ENCODE data around the gene PPFIA1. TPM values are rescaled to one million over a fixed set of nuclear protein-coding genes. Genes with fewer than 3 reads are reported as not detected.

Gene PPFIA1
- total and polyA plus RNA-seq, 3 donors from 2014 or later = 110 to 144 (median 125) TPM

DNA sequence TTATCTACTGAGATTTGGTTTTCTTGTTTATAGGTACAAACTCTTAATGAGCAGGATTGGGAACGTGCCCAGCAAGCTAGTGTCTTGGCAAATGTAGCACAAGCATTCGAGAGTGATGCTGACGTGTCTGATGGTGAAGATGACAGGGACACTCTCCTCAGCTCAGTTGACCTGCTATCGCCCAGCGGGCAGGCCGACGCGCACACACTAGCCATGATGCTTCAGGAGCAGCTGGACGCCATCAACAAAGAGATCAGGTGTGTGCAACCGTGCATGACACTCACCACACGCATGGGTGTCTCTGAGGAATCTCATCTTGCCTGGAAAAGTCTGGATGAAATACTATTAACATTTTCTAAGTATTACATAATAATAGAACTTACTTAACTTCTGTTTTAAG lies 73.1 kb downstream of the PPFIA1 start:
- H3K9me3 ChIP-seq = no peaks in the 10 kb centered on the region
- no peak overlapping the region for H3K4me3 ChIP-seq
- no peaks in the 10 kb centered on the region for H3K4me1 ChIP-seq
- H3K36me3 ChIP-seq (ENCODE audit: low read depth, missing control alignments) = no peaks in the 10 kb centered on the region
- intact Hi-C loops (cut with DNase I; ENCODE audit: low total_unique reads) = no loop called here
- H3K27me3 ChIP-seq = no peaks in the 10 kb centered on the region
- WGBS, 2 donors = 93 to 95% methylated on average over 11 of the region's 11 CpGs
- H3K27ac ChIP-seq = no peak overlapping the region
- TF ChIP-seq POLR2A (IDR thresholded peaks at IDR 0.05) = no peak
- TF ChIP-seq, protein P1, sequence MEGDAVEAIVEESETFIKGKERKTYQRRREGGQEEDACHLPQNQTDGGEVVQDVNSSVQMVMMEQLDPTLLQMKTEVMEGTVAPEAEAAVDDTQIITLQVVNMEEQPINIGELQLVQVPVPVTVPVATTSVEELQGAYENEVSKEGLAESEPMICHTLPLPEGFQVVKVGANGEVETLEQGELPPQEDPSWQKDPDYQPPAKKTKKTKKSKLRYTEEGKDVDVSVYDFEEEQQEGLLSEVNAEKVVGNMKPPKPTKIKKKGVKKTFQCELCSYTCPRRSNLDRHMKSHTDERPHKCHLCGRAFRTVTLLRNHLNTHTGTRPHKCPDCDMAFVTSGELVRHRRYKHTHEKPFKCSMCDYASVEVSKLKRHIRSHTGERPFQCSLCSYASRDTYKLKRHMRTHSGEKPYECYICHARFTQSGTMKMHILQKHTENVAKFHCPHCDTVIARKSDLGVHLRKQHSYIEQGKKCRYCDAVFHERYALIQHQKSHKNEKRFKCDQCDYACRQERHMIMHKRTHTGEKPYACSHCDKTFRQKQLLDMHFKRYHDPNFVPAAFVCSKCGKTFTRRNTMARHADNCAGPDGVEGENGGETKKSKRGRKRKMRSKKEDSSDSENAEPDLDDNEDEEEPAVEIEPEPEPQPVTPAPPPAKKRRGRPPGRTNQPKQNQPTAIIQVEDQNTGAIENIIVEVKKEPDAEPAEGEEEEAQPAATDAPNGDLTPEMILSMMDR (IDR thresholded peaks at IDR 0.05) = no peak
- DNase-seq = no peak

DNA sequence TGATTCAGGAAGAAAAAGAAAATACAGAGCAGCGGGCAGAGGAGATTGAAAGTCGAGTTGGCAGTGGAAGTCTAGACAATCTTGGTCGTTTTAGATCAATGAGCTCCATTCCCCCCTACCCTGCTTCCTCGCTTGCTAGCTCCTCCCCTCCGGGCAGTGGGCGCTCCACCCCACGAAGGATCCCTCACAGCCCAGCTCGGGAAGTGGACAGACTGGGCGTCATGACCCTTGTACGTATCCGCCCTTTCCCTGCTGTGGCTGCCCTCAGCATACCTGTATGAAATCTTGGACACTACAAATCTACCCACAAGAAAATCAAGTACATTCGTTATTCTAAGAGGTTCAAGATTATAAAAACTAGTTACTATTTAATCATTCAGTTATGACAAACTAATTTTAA lies 77.7 kb downstream of the PPFIA1 start:
- H3K27ac ChIP-seq = no peak overlapping the region

DNA sequence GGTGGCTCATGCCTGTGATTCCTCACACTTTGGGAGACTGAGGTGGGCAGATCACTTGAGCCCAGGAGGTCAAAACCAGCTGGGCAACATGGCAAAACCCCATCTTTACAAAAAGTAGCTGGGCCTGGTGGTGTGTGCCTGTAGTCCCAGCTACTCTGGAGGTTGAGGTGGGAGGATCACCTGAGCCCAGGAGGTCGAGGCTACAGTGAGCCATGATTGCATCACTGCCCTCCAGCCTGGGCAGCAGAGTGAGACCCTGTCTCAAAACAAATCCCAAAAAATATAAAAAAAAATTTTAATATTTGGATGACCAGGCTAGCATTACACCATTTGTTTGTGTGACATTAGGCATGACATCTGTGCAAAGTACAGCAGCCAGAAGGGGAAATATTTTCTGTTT lies 78.1 kb downstream of the PPFIA1 start:
- Histone ChIP-seq H3K36me3 (ENCODE audit: low read depth, missing control alignments) (no peaks in the 10 kb centered on the region), H3K4me1 (peaks cover 9% of the 10 kb centered on the region), H3K4me3 (no peak overlapping the region), H3K27ac (no peak overlapping the region), H3K9me3 (no peaks in the 10 kb centered on the region), H3K27me3 (no peaks in the 10 kb centered on the region)
- intact Hi-C loops (cut with DNase I; ENCODE audit: low total_unique reads) = no loop called here
- no peak for TF ChIP-seq POLR2A (IDR thresholded peaks at IDR 0.05)
- TF ChIP-seq, protein P1 (IDR thresholded peaks at IDR 0.05) = no peak
- 88 to 100% methylated on average over 1 of the region's 1 CpG for WGBS, 2 donors
- no peak for DNase-seq

More for the DNA sequence above, 77.7 kb downstream of the PPFIA1 start:
- H3K27me3 ChIP-seq = no peaks in the 10 kb centered on the region
- TF ChIP-seq, protein P1 (IDR thresholded peaks at IDR 0.05) = no peak
- TF ChIP-seq POLR2A (IDR thresholded peaks at IDR 0.05) = no peak
- no peak overlapping the region for H3K4me3 ChIP-seq
- H3K36me3 ChIP-seq (ENCODE audit: low read depth, missing control alignments) = no peaks in the 10 kb centered on the region
- 79 to 87% methylated on average over 12 of the region's 12 CpGs for WGBS, 2 donors
- peaks cover 9% of the 10 kb centered on the region for H3K4me1 ChIP-seq
- no peaks in the 10 kb centered on the region for H3K9me3 ChIP-seq
- no peak for DNase-seq
- intact Hi-C loops (cut with DNase I; ENCODE audit: low total_unique reads) = no loop called here

GRCh38 chr11:70351646-70352045 lies 81.2 kb downstream of the PPFIA1 start:
- WGBS, 2 donors = 68 to 72% methylated on average over 2 to 3 of the region's 3 CpGs
- intact Hi-C loops (cut with DNase I; ENCODE audit: low total_unique reads) = no loop called here
- H3K36me3 ChIP-seq (ENCODE audit: low read depth, missing control alignments) = no peaks in the 10 kb centered on the region
- DNase-seq = no peak
- no peaks in the 10 kb centered on the region for H3K9me3 ChIP-seq
- peak overlapping the region in 1 of 2 donors; percentile 9 for H3K27ac ChIP-seq
- H3K27me3 ChIP-seq = no peaks in the 10 kb centered on the region
- H3K4me1 ChIP-seq = peaks cover 9% of the 10 kb centered on the region
- TF ChIP-seq, protein P1 (IDR thresholded peaks at IDR 0.05) = no peak
- no peak for TF ChIP-seq POLR2A (IDR thresholded peaks at IDR 0.05)
- H3K4me3 ChIP-seq = no peak overlapping the region

DNA sequence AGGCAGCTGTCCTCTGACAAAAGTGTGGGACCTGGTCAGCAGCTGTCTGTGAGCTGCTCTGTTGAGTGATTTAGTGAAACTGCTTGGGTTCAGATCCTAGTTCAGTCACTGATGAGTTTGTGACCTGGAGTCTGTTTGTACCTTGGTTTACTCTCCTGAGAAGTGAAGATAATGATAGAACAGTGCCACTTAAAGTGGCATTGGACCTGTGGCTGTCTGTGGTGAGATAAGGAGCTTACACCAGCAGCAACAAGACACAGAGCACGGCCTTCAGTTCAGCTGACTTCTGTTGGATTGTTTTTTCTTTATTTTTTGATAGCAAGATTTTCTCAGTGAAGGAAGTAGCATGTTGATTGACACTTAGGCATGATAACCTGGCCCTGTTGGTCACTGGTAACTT lies 81.6 kb downstream of the PPFIA1 start:
- no peaks in the 10 kb centered on the region for H3K9me3 ChIP-seq
- H3K27me3 ChIP-seq = no peaks in the 10 kb centered on the region
- no peak for TF ChIP-seq POLR2A (IDR thresholded peaks at IDR 0.05)
- TF ChIP-seq, protein P1 (IDR thresholded peaks at IDR 0.05) = no peak
- no peak overlapping the region for H3K4me3 ChIP-seq
- intact Hi-C loops (cut with DNase I; ENCODE audit: low total_unique reads) = no loop called here
- no peak overlapping the region for H3K27ac ChIP-seq
- no peak for DNase-seq
- no peaks in the 10 kb centered on the region for H3K36me3 ChIP-seq (ENCODE audit: low read depth, missing control alignments)
- WGBS, 2 donors = 71 to 86% methylated on average over 1 of the region's 1 CpG
- peaks cover 9% of the 10 kb centered on the region for H3K4me1 ChIP-seq

Measured in testis (tissue), 3 donors.